22Rv1 (cell line): ENCODE data around the gene LAMB4.

Source experiments
- H3K27ac ChIP-seq: fragments of 450-650 bp; 2 replicates; pipeline ENCODE4 v1.5.1; 2017
- ZFX ChIP-seq: fragments of 450-650 bp; IDR thresholded peaks from 2 replicates; pipeline ENCODE4 v1.6.1; 2017; ENCODE audit warnings: antibody characterized with exemption, borderline replicate concordance
- TF ChIP-seq, protein P1 (sequence below): fragments of 450-650 bp; IDR thresholded peaks from 2 replicates; pipeline ENCODE4 v1.5.1; 2017; ENCODE audit warnings: mild to moderate bottlenecking

Gene LAMB4

DNA sequence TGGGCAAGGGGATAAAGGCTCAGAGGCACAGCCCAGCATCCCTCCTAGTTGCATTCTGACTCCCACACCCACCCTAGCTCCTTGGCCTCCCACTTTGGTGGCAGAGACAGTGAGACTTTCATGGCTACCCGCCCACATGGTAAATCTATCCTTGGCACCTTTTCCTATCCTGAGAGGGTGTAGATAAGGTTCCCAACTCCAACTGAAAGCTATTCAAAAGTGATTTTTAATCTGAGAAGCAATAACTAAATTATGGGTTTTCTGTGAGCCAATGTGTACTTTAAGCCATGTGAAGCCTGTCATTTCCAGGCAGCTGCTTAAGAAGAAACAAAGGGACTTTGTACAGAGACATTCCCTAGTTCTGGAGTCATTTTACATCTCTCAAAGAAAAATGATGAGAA lies 136.3 kb downstream of the LAMB4 start:
- no peak overlapping the region for H3K27ac ChIP-seq
- no peak for TF ChIP-seq ZFX
- TF ChIP-seq, protein P1, sequence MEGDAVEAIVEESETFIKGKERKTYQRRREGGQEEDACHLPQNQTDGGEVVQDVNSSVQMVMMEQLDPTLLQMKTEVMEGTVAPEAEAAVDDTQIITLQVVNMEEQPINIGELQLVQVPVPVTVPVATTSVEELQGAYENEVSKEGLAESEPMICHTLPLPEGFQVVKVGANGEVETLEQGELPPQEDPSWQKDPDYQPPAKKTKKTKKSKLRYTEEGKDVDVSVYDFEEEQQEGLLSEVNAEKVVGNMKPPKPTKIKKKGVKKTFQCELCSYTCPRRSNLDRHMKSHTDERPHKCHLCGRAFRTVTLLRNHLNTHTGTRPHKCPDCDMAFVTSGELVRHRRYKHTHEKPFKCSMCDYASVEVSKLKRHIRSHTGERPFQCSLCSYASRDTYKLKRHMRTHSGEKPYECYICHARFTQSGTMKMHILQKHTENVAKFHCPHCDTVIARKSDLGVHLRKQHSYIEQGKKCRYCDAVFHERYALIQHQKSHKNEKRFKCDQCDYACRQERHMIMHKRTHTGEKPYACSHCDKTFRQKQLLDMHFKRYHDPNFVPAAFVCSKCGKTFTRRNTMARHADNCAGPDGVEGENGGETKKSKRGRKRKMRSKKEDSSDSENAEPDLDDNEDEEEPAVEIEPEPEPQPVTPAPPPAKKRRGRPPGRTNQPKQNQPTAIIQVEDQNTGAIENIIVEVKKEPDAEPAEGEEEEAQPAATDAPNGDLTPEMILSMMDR = no peak

DNA sequence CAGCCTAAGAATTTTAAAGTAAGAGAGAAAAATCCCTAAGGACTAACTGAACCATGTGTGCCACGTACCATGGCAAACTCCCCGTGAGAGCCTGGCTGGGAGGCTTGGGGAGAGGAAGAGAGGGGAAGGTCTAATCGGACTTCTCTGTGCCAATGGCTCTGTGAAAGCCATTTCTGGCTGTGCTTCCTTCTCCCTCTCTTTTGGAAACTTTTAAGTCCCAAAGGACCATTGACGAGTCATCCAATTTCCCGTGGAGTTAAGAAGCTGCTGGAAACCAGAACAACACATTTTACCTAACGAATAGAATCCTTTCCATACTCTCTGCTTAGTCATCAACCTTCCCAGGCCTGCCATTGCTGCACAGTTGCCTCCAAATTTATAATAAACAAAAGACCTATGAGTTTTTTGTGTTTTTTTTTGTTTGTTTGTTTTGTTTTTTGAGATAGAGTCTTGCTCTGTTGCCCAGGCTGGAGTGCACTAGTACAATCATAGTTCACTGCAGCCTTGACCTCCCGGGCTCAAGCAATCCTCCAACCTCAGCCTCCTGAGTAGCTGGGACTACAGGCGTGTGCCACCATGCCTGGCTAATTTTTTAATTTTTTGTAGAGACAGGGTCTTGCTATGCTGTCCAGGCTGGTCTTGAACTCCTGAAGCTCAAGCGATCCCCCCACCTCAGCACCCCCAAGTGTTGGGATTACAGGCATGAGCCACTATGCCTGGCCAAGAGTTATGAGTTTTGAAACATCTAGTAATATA lies 140.4 kb downstream of the LAMB4 start:
- TF ChIP-seq ZFX = no peak
- TF ChIP-seq, protein P1 = no peak
- no peak overlapping the region for H3K27ac ChIP-seq

DNA sequence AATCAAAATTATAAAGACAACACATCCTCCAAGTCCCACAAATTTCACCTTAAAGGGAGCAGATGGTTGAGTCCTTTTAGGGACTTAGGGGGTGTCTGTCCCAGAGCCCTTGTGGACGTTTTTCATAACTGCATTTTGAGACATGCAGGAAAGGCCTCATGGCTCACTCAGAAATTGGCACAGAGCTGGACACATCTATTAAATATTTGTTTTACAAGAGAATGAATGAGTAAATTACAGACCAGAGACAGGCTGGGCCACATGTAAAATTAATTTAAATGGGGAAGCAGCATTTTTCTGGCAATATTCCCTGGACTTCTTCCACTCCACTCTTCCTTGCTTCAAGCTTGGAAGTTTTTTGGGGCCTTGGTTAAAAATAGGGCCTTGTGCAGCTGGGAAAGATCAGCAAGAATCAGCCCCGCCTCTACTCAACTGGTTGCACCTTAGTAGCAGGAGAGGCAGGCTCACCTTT lies 147.2 kb downstream of the LAMB4 start:
- no peak overlapping the region for H3K27ac ChIP-seq
- no peak for TF ChIP-seq ZFX
- TF ChIP-seq, protein P1 = no peak

DNA sequence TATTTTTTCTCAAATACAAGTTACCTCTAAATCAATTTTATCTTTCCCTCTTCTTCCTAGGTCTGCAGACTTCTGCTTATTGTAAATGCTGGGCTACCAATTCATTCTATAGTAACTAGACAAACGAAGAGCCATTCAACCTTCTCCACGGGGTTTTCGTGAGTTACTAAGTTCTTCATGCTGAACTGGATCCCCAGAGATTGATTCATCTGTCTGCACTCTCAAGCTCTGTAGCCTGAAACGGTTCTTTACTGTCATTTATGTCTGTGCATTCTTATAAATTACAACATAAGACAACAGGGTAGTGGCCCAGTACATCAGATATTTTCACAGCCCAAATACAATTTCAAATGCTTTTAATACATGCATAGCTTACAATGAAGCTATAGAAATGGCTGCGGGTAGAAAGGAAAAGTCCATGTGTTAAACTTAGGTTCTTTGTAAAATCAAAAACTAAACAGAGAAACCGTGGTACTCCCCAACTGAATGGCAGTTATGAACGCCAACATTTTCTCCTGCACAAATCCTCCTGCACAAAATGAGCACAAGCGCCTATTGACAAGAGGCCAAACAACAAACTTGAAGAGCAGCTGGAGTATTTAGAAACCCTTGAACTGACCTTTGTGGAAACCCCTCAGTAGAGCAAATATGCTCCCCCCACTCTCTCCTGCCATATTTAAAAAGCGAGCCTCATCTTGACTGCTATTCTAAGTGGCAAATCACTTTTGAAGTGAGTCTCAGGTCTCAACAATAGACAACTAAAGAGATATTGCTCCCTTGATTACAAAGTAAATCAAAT lies 147.9 kb downstream of the LAMB4 start:
- H3K27ac ChIP-seq = no peak overlapping the region
- TF ChIP-seq, protein P1 = no peak
- no peak for TF ChIP-seq ZFX

DNA sequence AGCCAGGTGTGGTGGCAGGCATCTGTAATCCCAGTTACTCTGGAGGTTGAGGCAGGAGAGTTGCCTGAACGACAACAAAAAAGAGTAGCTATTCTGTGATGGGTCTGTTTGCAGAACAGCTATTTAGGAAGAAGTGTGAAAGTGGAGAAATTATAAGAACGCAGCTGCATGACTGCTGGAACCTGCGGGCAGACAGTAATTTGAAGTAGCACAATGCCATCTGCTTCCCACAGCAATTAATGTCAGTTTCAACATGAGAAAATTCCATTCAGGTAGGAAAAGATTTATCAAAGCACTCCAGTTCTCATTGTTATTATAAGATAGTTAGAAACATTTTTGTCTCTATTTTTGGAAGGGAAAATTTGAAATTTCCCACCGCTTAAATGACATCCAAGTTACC lies 148.7 kb downstream of the LAMB4 start:
- no peak overlapping the region for H3K27ac ChIP-seq
- TF ChIP-seq, protein P1 = no peak
- no peak for TF ChIP-seq ZFX

DNA sequence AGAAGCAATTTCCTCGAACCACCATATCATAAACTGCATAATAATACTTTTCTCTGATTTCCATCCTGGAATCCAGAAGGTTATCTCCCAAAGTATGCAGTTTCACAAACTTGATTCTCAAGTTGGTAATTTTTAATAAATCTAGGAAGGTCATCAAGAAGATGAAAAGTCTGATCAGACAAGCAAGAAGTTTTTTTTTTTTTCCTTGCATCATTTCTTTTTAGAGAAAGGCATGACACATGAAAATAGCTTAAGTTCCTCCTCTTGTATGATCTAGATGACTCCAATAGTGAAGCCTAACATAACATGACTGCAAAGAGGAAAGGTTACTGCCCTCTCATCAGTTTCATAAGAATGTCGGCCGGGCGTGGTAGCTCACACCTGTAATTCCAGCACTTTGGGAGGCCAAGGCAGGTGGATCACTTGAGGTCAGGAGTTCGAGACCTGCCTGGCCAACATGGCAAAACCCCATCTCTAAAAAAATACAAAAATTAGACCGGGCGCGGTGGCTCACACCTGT lies 149.4 kb downstream of the LAMB4 start:
- no peak overlapping the region for H3K27ac ChIP-seq
- no peak for TF ChIP-seq ZFX
- TF ChIP-seq, protein P1 = no peak

DNA sequence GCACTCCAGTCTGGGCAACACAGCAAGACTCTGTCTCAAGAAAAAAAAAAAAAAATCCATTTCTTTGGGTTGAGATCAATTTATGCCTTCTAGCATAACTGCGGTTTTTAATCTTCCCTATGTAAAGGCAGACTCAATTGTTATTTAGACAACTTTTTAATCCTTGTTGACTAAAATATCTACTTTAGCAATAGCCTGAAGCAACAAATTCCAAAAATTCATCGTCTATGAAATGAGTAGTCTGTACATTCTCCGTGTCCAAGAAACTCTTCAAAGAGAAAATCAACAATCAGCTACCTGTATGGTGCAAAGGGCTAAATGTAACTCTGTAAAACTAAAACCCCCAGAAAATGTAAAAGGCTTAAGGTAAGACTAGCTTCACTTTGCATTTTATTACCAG lies 150.0 kb downstream of the LAMB4 start:
- TF ChIP-seq, protein P1 = no peak
- TF ChIP-seq ZFX = no peak
- H3K27ac ChIP-seq = no peak overlapping the region
